Heart left ventricle (tissue), 16 donors: ENCODE measurements around the gene SORCS1. TPM values are rescaled to one million over a fixed set of nuclear protein-coding genes. Genes with fewer than 3 reads are reported as not detected.

ENCODE experiments used
- ATAC-seq, 4 donors: fragments of 200-7000 bp; cut with Tn5 transposase; one replicate each; pipeline ENCODE4 v1.9.1; 2020 to 2022; ENCODE audit warnings: moderate library complexity in 4 of 4, mild to moderate bottlenecking in 3 of 4, moderate number of reproducible peaks in 1 of 4
- DNase-seq, 5 donors: peaks; one replicate each; pipeline ENCODE4 v3.0.0-alpha.2; 2020
- H3K27ac ChIP-seq, 12 donors: fragments of 200-600 bp; sonication (generic) in 4 of 12; one replicate each; pipeline versions ENCODE4 v1.5.0 to v1.8.0; 2016 to 2022; ENCODE audit warnings: mild to moderate bottlenecking in 2 of 12
- H3K27me3 ChIP-seq, 9 donors: fragments of 200-600 bp; sonication (generic) in 2 of 9; one replicate each; pipeline versions ENCODE4 v1.5.1 to v1.8.0; 2016 to 2022; ENCODE audit warnings: mild to moderate bottlenecking in 3 of 9
- H3K36me3 ChIP-seq, 9 donors: fragments of 200-600 bp; sonication (generic) in 2 of 9; one replicate each; pipeline versions ENCODE4 v1.5.0 to v1.8.0; 2018 to 2022; ENCODE audit warnings: mild to moderate bottlenecking in 2 of 9
- H3K4me1 ChIP-seq, 12 donors: fragments of 200-600 bp; sonication (generic) in 4 of 12; one replicate each; pipeline versions ENCODE4 v1.5.0 to v1.8.0; 2016 to 2022; ENCODE audit warnings: mild to moderate bottlenecking in 3 of 12
- H3K4me3 ChIP-seq, 12 donors: fragments of 200-600 bp; sonication (generic) in 4 of 12; one replicate each; pipeline versions ENCODE4 v1.5.0 to v1.8.0; 2017 to 2022; ENCODE audit warnings: mild to moderate bottlenecking in 9 of 12, moderate library complexity in 4 of 12
- H3K9me3 ChIP-seq, 12 donors: fragments of 200-600 bp; sonication (generic) in 4 of 12; one replicate each; pipeline versions ENCODE4 v1.5.0 to v1.8.0; 2016 to 2022; ENCODE audit warnings: mild to moderate bottlenecking in 1 of 12
- CTCF ChIP-seq, 12 donors: fragments of 200-600 bp; sonication (generic) in 4 of 12; IDR thresholded peaks; one replicate each; pipeline versions ENCODE4 v1.5.0 to v1.8.0; 2018 to 2022; ENCODE audit warnings: antibody characterized with exemption in 12 of 12, mild to moderate bottlenecking in 5 of 12
- POLR2A ChIP-seq, 2 donors: fragments of 450-650 bp; IDR thresholded peaks; one replicate each; pipeline ENCODE4 v1.6.1; 2017; ENCODE audit warnings: antibody characterized with exemption in 2 of 2, mild to moderate bottlenecking in 2 of 2, moderate library complexity in 2 of 2
- WGBS, 4 donors: extraction: QIAGEN DNeasy Blood & Tissue Kit in 2 of 4; methylation state at CpG; one replicate each; pipeline versions ENCODE4 v1.1.5 to v1.1.7; 2013 to 2018; 5-methylcytosine and 5-hydroxymethylcytosine counted together
- intact Hi-C, 10 donors: fragments of 100-400 bp; cut with DNase I; formaldehyde crosslinking; loops; one replicate each; pipeline versions ENCODE4 v1.11.1 to v1.14.2; 2022
- polyA plus RNA-seq, 2 donors: library from polyadenylated mRNA; stranded (reverse); fragments of 200-250 nt; gene quantifications; one replicate each; pipeline ENCODE4 v1.2.3, GENCODE V29; 2013
- total RNA-seq, 9 donors: library from RNA; depleted of rRNA in 2 of 9; stranded (reverse); fragments of >200 nt in 2 of 9; fragmentation: NEBNext Ultra II Directional in 3 of 9; extraction: Animal tissue kit (Norgen Biotek cat#: 25700) in 3 of 9; gene quantifications; one replicate each; pipeline versions ENCODE4 v1.1.0 to v1.2.4, GENCODE V29; 2016 to 2023
- donor health status: ischemic (EF 13 %, LVEDD 7.1; RV severe dilation, severe dysfunction).
- donor health status: healthy with polysubstance abuse.
- donor health status: DM: no; HTN: yes; CAD: no.
- donor health status: DM: no; HTN: no; CAD: no.
- donor health status: ischemic (EF 25% LVEDD 6.9; RV normal size, moderate dysfunction).
- donor health status: ischemic (EF 25% LVEDD 5.7; RV mildly dilated, moderate dysfunction).
- donor health status: healthy.
- donor health status: DM: yes; HTN: yes; CAD: no.
- donor health status: ischemic (EF 35%, LVEDD 5.7; RV mildly dilated, moderate dysfunction).
- donor health status: nonischemic (EF 11% LVEDD 7.7; RV severe dilation, severe dysfunction).
- donor health status: DM: yes; HTN: yes; CAD: no.
- donor health status: PGD.
- donor health status: ischemic (EF 29% LVEDD 5.4; RV normal size, mild dysfunction).
- donor health status: nonischemic (EF 23%, LVEDD 6.1; RV moderate dilation, normal function).

Gene SORCS1
- total and polyA plus RNA-seq, 11 donors: 0.23 to 5.7 (median 1.1) TPM

GRCh38 chr10:106949680-106950478 is 214.6 kb downstream of the SORCS1 start:
- no peak overlapping the region for H3K27ac ChIP-seq
- H3K4me3 ChIP-seq: no peak overlapping the region
- ATAC-seq (no peak), DNase-seq (no peak)
- no peaks in the 10 kb centered on the region for H3K4me1 ChIP-seq
- WGBS, 4 donors: 71 to 79% (median 73%) methylated on average over 5 of the region's 5 CpGs
- no peaks in the 10 kb centered on the region for H3K9me3 ChIP-seq
- H3K27me3 ChIP-seq: no peaks in the 10 kb centered on the region
- H3K36me3 ChIP-seq: no peaks in the 10 kb centered on the region
- intact Hi-C loops: no loop called here
- TF ChIP-seq POLR2A (IDR thresholded peaks at IDR 0.05) (no peak), CTCF (IDR thresholded peaks at IDR 0.05) (no peak)

DNA sequence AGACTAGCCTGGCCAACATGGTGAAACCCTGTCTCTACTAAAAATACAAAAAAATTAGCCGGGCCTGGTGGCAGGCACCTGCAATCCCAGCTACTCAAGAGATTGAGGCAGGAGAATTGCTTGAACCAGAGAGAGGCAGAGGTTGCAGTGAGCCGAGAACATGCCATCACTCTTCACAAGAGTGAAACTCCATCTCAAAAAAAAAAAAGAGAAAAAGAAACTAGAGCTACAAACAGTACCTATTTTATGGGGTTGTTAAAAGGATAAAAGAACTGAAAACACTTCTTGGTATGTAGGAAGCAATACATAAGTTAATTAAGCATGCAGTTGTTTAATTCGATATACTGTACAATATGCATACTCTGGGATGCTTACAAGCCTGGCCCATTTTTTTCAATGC is 216.9 kb downstream of the SORCS1 start:
- H3K9me3 ChIP-seq: no peaks in the 10 kb centered on the region
- intact Hi-C loops: no loop called here
- 88 to 94% (median 91%) methylated on average over 3 of the region's 3 CpGs for WGBS, 4 donors
- no peaks in the 10 kb centered on the region for H3K36me3 ChIP-seq
- ATAC-seq (no peak), DNase-seq (no peak)
- TF ChIP-seq POLR2A (IDR thresholded peaks at IDR 0.05) (no peak), CTCF (IDR thresholded peaks at IDR 0.05) (no peak)
- H3K27me3 ChIP-seq: no peaks in the 10 kb centered on the region
- no peaks in the 10 kb centered on the region for H3K4me1 ChIP-seq
- H3K4me3 ChIP-seq: no peak overlapping the region
- no peak overlapping the region for H3K27ac ChIP-seq

GRCh38 chr10:106942035-106942662 is 222.4 kb downstream of the SORCS1 start:
- ATAC-seq: peak in 3 of 4 donors; percentile 63 to 72 (median 71)
- DNase-seq: peak in 1 of 5 donors; percentile 54
- H3K9me3 ChIP-seq: no peaks in the 10 kb centered on the region
- H3K4me3 ChIP-seq: no peak overlapping the region
- intact Hi-C loops: no loop called here
- peaks cover 0 to 27% (median 0%) of the 10 kb centered on the region in 12 donors for H3K4me1 ChIP-seq
- 65 to 82% (median 73%) methylated on average over 4 of the region's 4 CpGs for WGBS, 4 donors
- no peaks in the 10 kb centered on the region for H3K27me3 ChIP-seq
- H3K27ac ChIP-seq: no peak overlapping the region
- H3K36me3 ChIP-seq: no peaks in the 10 kb centered on the region
- TF ChIP-seq POLR2A (IDR thresholded peaks at IDR 0.05): no peak
- TF ChIP-seq CTCF (IDR thresholded peaks at IDR 0.05): no peak

- WGBS, 4 donors: 56 to 67% (median 62%) methylated on average over 5 of the region's 5 CpGs
- no peak overlapping the region for H3K4me3 ChIP-seq
- H3K36me3 ChIP-seq: no peaks in the 10 kb centered on the region
- ATAC-seq: no peak
- H3K9me3 ChIP-seq: no peaks in the 10 kb centered on the region
- H3K27ac ChIP-seq: no peak overlapping the region
- no peak for DNase-seq
- no peaks in the 10 kb centered on the region for H3K27me3 ChIP-seq
- intact Hi-C loops: no loop called here
- H3K4me1 ChIP-seq: peaks cover 0 to 34% (median 0%) of the 10 kb centered on the region in 12 donors
- TF ChIP-seq CTCF (IDR thresholded peaks at IDR 0.05) (no peak), POLR2A (IDR thresholded peaks at IDR 0.05) (no peak)
These were observed 223.0 kb downstream of the SORCS1 start for GRCh38 chr10:106941297-106942034.
